SK-N-SH (cell line): ENCODE results near the gene CTSL. TPM values are rescaled to one million over a fixed set of nuclear protein-coding genes. Genes with fewer than 3 reads are reported as not detected.

Experiments used
- CTCF ChIA-PET: fragments of 300-600, 350-600 bp; formaldehyde crosslinking; extraction: SDS; loops from one replicate; lab custom pipeline; 2021; lab: Yijun Ruan, JAX
- POLR2A ChIA-PET: fragments of 350-600 bp; sonication (Branson Sonifier 250); formaldehyde crosslinking; extraction: SDS; loops from one replicate; lab custom pipeline; 2020; ENCODE audit warnings: antibody characterized with exemption, inconsistent platforms; lab: Yijun Ruan, JAX
- DNase-seq: peaks from one replicate; pipeline ENCODE4 v3.0.0; 2012
- H2AFZ ChIP-seq: fragments of 200-600 bp; sonication (generic); 2 replicates; pipeline ENCODE4 v1.8.1; 2016; ENCODE audit warnings: antibody characterized with exemption, mild to moderate bottlenecking, low read depth
- H3F3A ChIP-seq: fragments of 200-600 bp; sonication (generic); replicated peaks from 2 replicates; pipeline ENCODE3; 2016; ENCODE audit warnings: antibody characterized with exemption, mild to moderate bottlenecking; ENCODE audit not compliant: insufficient read depth
- H3K27ac ChIP-seq, 2 experiments: fragments of 200-500 bp in 1 of 2; fragments of 200-600 bp in 1 of 2; sonication (Bioruptor generic) in 1 of 2; sonication (generic), shearing (Covaris generic) in 1 of 2; 2 replicates each; pipeline versions ENCODE4 v1.5.1 to v1.6.1; 2014 to 2016; ENCODE audit warnings: low read depth in 2 of 2, inconsistent platforms in 1 of 2, low read length in 1 of 2, mild to moderate bottlenecking in 1 of 2, mixed read lengths in 1 of 2
- H3K27me3 ChIP-seq: fragments of 200-600 bp; sonication (generic), shearing (Covaris generic); 2 replicates; pipeline ENCODE4 v1.6.1; 2016; ENCODE audit warnings: mixed run types; ENCODE audit not compliant: insufficient read depth
- H3K36me3 ChIP-seq, 2 experiments: fragments of 200-500 bp in 1 of 2; fragments of 200-600 bp in 1 of 2; sonication (Bioruptor generic) in 1 of 2; sonication (generic) in 1 of 2; replicated peaks in 1 of 2; 2 replicates each; pipeline versions ENCODE3 to v1.5.1; 2014 to 2016; ENCODE audit warnings: low read length in 1 of 2, mild to moderate bottlenecking in 1 of 2; ENCODE audit not compliant: insufficient read depth in 2 of 2, control insufficient read depth in 1 of 2
- H3K4me1 ChIP-seq, 2 experiments: fragments of 200-500 bp in 1 of 2; fragments of 200-600 bp in 1 of 2; sonication (Bioruptor generic) in 1 of 2; sonication (generic), shearing (Covaris generic) in 1 of 2; 2 replicates each; pipeline versions ENCODE4 v1.5.1 to v1.6.1; 2014 to 2016; ENCODE audit warnings: low read depth in 1 of 2, low read length in 1 of 2, mixed run types in 1 of 2; ENCODE audit not compliant: insufficient read depth in 2 of 2, control insufficient read depth in 1 of 2
- H3K4me2 ChIP-seq: fragments of 200-600 bp; sonication (generic), shearing (Covaris generic); 2 replicates; pipeline ENCODE4 v1.6.1; 2017; ENCODE audit warnings: mixed run types
- H3K4me3 ChIP-seq, 2 experiments: fragments of 200-500 bp in 1 of 2; fragments of 200-600 bp in 1 of 2; sonication (Bioruptor generic) in 1 of 2; sonication (generic), shearing (Covaris generic) in 1 of 2; 2 replicates each; pipeline versions ENCODE4 v1.5.1 to v1.8.1; 2014 to 2016; ENCODE audit warnings: low read depth in 2 of 2, inconsistent platforms in 1 of 2, low read length in 1 of 2, mild to moderate bottlenecking in 1 of 2, mixed read lengths in 1 of 2, moderate library complexity in 1 of 2
- H3K79me2 ChIP-seq: fragments of 200-600 bp; sonication (generic); 2 replicates; pipeline ENCODE4 v1.8.1; 2017; ENCODE audit warnings: mild to moderate bottlenecking; ENCODE audit not compliant: insufficient read depth
- H3K9ac ChIP-seq: fragments of 200-600 bp; sonication (generic); 2 replicates; pipeline ENCODE4 v1.6.1; 2017; ENCODE audit warnings: mixed run types
- H3K9me2 ChIP-seq: fragments of 200-600 bp; sonication (generic); 2 replicates; pipeline ENCODE4 v1.6.1; 2017; ENCODE audit warnings: mixed run types
- H3K9me3 ChIP-seq: fragments of 200-600 bp; sonication (generic); 2 replicates; pipeline ENCODE4 v1.6.1; 2017; ENCODE audit warnings: mixed run types, mild to moderate bottlenecking, moderate library complexity
- H4K20me1 ChIP-seq: fragments of 200-600 bp; sonication (generic); 2 replicates; pipeline ENCODE4 v1.6.1; 2017; ENCODE audit warnings: mild to moderate bottlenecking, mixed run types; ENCODE audit not compliant: insufficient read depth
- ELF1 ChIP-seq: IDR thresholded peaks from 2 replicates; pipeline ENCODE4 v1.4.0; 2012
- EZH2phosphoT487 ChIP-seq: fragments of 200-600 bp; sonication (generic); IDR thresholded peaks from 2 replicates; pipeline ENCODE4 v1.6.1; 2017; ENCODE audit warnings: low read depth, mixed run types, mild to moderate bottlenecking, antibody characterized with exemption, moderate library complexity, borderline replicate concordance
- FOSL2 ChIP-seq: IDR thresholded peaks from 2 replicates; pipeline ENCODE4 v1.4.0; 2012; ENCODE audit warnings: low read depth, mild to moderate bottlenecking, moderate library complexity, borderline replicate concordance
- FOXM1 ChIP-seq: IDR thresholded peaks from 2 replicates; pipeline ENCODE4 v1.4.0; 2012; ENCODE audit warnings: low read depth, mild to moderate bottlenecking
- GABPA ChIP-seq: IDR thresholded peaks from 2 replicates; pipeline ENCODE4 v1.4.0; 2012; ENCODE audit warnings: low read depth, mild to moderate bottlenecking
- JUND ChIP-seq: IDR thresholded peaks from 2 replicates; pipeline ENCODE4 v1.4.0; 2012
- MEF2A ChIP-seq: IDR thresholded peaks from 2 replicates; pipeline ENCODE4 v1.4.0; 2012; ENCODE audit warnings: low read depth, borderline replicate concordance
- POLR2AphosphoS5 ChIP-seq: IDR thresholded peaks from 2 replicates; pipeline ENCODE4 v1.6.1; 2012; ENCODE audit warnings: low read depth, low read length
- RCOR1 ChIP-seq: fragments of 150-350 bp; IDR thresholded peaks from 2 replicates; pipeline ENCODE4 v1.6.1; 2017; ENCODE audit warnings: antibody characterized with exemption, low read length
- RFX5 ChIP-seq: IDR thresholded peaks from 2 replicates; pipeline ENCODE4 v1.6.1; 2012; ENCODE audit warnings: mild to moderate bottlenecking, improper control_type of control experiment, low read length
- TCF12 ChIP-seq: IDR thresholded peaks from 2 replicates; pipeline ENCODE4 v1.4.0; 2012
- TEAD4 ChIP-seq: IDR thresholded peaks from 2 replicates; pipeline ENCODE4 v1.4.0; 2012; ENCODE audit warnings: mild to moderate bottlenecking, borderline replicate concordance; ENCODE audit not compliant: insufficient read depth
- WGBS: methylation state at CpG from one replicate; pipeline ENCODE4 v1.1.6; 2017; ENCODE audit warnings: low lambda C conversion rate; 5-methylcytosine and 5-hydroxymethylcytosine counted together
- polyA plus RNA-seq, 3 experiments: library from polyadenylated mRNA; depleted of rRNA; stranded (reverse); fragments of >200 nt; gene quantifications; 2 replicates each; pipeline ENCODE4 v1.2.3, GENCODE V29; 2012
- TF ChIP-seq, protein P1 (sequence below): IDR thresholded peaks from 2 replicates; pipeline ENCODE4 v1.4.0; 2012; ENCODE audit warnings: low read depth, borderline replicate concordance
- TF ChIP-seq, protein P2 (sequence below): fragments of 150-350 bp; IDR thresholded peaks from 2 replicates; pipeline ENCODE4 v1.6.1; 2017; ENCODE audit warnings: antibody characterized with exemption, low read length, low read depth, borderline replicate concordance
- TF ChIP-seq, protein P3 (sequence below): fragments of 150-350 bp; IDR thresholded peaks from 2 replicates; pipeline ENCODE4 v1.6.1; 2016; ENCODE audit warnings: mild to moderate bottlenecking, low read depth, low read length
- TF ChIP-seq, protein P4 (sequence below): IDR thresholded peaks from 2 replicates; pipeline ENCODE4 v1.4.0; 2012; ENCODE audit warnings: low read depth
- TF ChIP-seq, protein P5 (sequence below): IDR thresholded peaks from 2 replicates; pipeline ENCODE4 v1.4.0; 2012; ENCODE audit warnings: low read depth, borderline replicate concordance

The CTSL gene
- polyA plus RNA-seq, 1 of the 3 experiments (the other 2 are of a cell fraction) = 98.3 TPM

DNA sequence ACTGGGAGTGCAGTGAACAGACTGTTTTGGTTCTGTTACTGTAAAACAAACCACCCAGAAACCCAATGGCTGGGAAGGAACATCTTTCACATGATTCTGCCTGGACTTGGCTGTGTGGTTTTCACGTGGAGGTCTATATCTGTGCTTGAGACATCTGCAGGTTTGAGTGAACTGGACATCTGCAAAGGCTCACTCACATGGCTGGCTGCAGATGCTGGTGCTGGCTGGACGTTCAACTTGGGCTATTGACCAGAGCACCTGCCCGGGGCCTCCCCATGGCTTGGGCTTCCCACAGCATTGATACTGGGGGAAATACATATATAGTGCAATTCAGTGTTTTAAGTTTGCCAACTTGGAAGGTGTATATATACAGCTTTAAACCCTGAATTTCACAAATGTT, 6.8 kb downstream of the CTSL start:
- H4K20me1 ChIP-seq = no peaks in the 10 kb centered on the region
- no peak for TF ChIP-seq RCOR1
- no peak for TF ChIP-seq TEAD4
- TF ChIP-seq, protein P1, sequence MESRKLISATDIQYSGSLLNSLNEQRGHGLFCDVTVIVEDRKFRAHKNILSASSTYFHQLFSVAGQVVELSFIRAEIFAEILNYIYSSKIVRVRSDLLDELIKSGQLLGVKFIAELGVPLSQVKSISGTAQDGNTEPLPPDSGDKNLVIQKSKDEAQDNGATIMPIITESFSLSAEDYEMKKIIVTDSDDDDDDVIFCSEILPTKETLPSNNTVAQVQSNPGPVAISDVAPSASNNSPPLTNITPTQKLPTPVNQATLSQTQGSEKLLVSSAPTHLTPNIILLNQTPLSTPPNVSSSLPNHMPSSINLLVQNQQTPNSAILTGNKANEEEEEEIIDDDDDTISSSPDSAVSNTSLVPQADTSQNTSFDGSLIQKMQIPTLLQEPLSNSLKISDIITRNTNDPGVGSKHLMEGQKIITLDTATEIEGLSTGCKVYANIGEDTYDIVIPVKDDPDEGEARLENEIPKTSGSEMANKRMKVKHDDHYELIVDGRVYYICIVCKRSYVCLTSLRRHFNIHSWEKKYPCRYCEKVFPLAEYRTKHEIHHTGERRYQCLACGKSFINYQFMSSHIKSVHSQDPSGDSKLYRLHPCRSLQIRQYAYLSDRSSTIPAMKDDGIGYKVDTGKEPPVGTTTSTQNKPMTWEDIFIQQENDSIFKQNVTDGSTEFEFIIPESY = no peak
- TF ChIP-seq GABPA = no peak
- TF ChIP-seq POLR2AphosphoS5 = no peak
- TF ChIP-seq, protein P2, sequence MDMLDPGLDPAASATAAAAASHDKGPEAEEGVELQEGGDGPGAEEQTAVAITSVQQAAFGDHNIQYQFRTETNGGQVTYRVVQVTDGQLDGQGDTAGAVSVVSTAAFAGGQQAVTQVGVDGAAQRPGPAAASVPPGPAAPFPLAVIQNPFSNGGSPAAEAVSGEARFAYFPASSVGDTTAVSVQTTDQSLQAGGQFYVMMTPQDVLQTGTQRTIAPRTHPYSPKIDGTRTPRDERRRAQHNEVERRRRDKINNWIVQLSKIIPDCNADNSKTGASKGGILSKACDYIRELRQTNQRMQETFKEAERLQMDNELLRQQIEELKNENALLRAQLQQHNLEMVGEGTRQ = no peak
- TF ChIP-seq EZH2phosphoT487 = no peak
- TF ChIP-seq FOSL2 = no peak
- TF ChIP-seq, protein P3, sequence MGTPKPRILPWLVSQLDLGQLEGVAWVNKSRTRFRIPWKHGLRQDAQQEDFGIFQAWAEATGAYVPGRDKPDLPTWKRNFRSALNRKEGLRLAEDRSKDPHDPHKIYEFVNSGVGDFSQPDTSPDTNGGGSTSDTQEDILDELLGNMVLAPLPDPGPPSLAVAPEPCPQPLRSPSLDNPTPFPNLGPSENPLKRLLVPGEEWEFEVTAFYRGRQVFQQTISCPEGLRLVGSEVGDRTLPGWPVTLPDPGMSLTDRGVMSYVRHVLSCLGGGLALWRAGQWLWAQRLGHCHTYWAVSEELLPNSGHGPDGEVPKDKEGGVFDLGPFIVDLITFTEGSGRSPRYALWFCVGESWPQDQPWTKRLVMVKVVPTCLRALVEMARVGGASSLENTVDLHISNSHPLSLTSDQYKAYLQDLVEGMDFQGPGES = no peak
- TF ChIP-seq MEF2A = no peak
- TF ChIP-seq JUND = no peak
- TF ChIP-seq FOXM1 = no peak
- no peak overlapping the region for H3K27ac ChIP-seq
- H3F3A ChIP-seq = no peaks in the 10 kb centered on the region
- no peak for DNase-seq
- H3K79me2 ChIP-seq = no peaks in the 10 kb centered on the region
- peaks cover 0 to 1% of the 10 kb centered on the region in 2 experiments; a peak in 1 of 4 replicates for H3K4me1 ChIP-seq
- H3K9me3 ChIP-seq = no peaks in the 10 kb centered on the region
- ChIA-PET CTCF (interaction anchor here (1.2 kb wide), 2 partner anchors 9 to 55 kb away, joined by 3 read pairs; no protein-coding TSS in a partner anchor), POLR2A (no interaction called here)
- H3K27me3 ChIP-seq = no peaks in the 10 kb centered on the region
- H3K9ac ChIP-seq = no peak overlapping the region
- H3K4me3 ChIP-seq = no peak overlapping the region
- H3K4me2 ChIP-seq = no peak overlapping the region
- peaks cover 25 to 36% of the 10 kb centered on the region in 2 experiments for H3K36me3 ChIP-seq
- no peaks in the 10 kb centered on the region for H3K9me2 ChIP-seq
- no peak overlapping the region for H2AFZ ChIP-seq
- 78% methylated on average over 2 of the region's 3 CpGs for WGBS

DNA sequence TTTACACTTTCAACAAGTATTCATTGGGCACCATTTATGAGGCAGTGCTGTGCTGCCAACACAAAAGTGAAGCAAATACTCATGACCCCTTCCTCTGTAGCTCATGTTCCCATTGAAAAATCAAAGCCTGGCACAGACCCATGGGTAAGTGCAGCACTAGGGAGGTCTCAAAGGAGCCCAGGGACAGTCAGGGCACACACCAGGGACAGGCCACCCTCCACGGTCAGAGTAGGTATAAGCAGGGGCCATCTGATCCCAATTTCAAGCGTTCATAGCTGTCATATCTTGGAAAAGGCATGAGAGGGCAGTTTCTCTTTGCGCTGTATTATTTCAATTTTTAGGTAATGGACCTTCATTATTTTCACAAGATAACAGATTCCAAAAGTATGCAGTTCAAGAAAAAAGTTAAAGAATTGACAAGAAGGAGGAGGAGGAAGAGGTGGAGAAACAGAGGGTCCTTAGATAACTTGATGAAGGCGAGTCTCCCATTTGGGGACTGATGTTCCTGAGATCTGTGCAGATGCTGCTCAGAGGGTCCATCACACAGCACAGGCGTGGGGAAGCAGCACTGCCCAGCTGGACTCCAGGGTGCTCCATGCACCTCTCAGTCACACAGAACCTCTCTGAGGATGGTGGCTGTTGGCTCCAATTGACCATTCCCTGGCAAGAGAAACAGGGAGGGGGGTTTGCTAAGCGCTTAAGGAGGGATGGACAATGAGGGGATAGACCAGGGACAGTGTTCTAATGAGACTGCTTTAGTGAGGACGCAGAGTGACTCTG, 7.5 kb downstream of the CTSL start:
- Histone ChIP-seq H3K4me1 (no peaks in the 10 kb centered on the region; a peak in 1 of 4 replicates), H3K9me3 (no peaks in the 10 kb centered on the region), H3K9me2 (no peaks in the 10 kb centered on the region), H3K27me3 (no peaks in the 10 kb centered on the region), H3K27ac (no peak overlapping the region), H3K4me3 (no peak overlapping the region), H3K4me2 (no peak overlapping the region), H2AFZ (no peak overlapping the region), H3K36me3 (peaks cover 21 to 31% of the 10 kb centered on the region in 2 experiments), H3F3A (no peaks in the 10 kb centered on the region), H3K79me2 (no peaks in the 10 kb centered on the region), H4K20me1 (no peaks in the 10 kb centered on the region), H3K9ac (no peak overlapping the region)
- 80% methylated on average over 7 of the region's 7 CpGs for WGBS
- DNase-seq = no peak
- CTCF ChIA-PET = interaction anchor here (1.2 kb wide), 1 partner anchor 55 kb away, joined by 3 read pairs; no protein-coding TSS in a partner anchor
- POLR2A ChIA-PET = no interaction called here
- TF ChIP-seq ELF1 (no peak), RCOR1 (no peak), TCF12 (no peak), RFX5 (no peak), POLR2AphosphoS5 (no peak), EZH2phosphoT487 (no peak), GABPA (no peak)
- TF ChIP-seq, protein P2 = no peak
- TF ChIP-seq, protein P4, sequence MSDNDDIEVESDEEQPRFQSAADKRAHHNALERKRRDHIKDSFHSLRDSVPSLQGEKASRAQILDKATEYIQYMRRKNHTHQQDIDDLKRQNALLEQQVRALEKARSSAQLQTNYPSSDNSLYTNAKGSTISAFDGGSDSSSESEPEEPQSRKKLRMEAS = no peak
- TF ChIP-seq, protein P1 = no peak
- TF ChIP-seq, protein P5, sequence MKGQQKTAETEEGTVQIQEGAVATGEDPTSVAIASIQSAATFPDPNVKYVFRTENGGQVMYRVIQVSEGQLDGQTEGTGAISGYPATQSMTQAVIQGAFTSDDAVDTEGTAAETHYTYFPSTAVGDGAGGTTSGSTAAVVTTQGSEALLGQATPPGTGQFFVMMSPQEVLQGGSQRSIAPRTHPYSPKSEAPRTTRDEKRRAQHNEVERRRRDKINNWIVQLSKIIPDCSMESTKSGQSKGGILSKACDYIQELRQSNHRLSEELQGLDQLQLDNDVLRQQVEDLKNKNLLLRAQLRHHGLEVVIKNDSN = no peak
